ENCODE results near the gene GKN2.

The GKN2 gene

GRCh38 chr2:68992933-68993332 lies 40.2 kb upstream of the GKN2 start:
- POLR2A ChIA-PET, result interaction anchor here (1.3 kb wide), 1 partner anchor 11 kb away, joined by 4 read pairs; no protein-coding TSS in a partner anchor
- Histone ChIP-seq H3K27ac (ENCODE audit: extremely low read depth, low read depth, low read length) (no peak overlapping the region), H3K4me3 (ENCODE audit: low read depth, low read length) (no peak overlapping the region), H3K4me1 (ENCODE audit: control insufficient read depth, insufficient read depth, low read length) (no peaks in the 10 kb centered on the region), H3K9me3 (ENCODE audit: control insufficient read depth, insufficient read depth, low read depth, low read length) (no peaks in the 10 kb centered on the region), H3K36me3 (ENCODE audit: control insufficient read depth in 2 of 2, insufficient read depth in 1 of 2, low read length in 2 of 2) (no peaks in the 10 kb centered on the region)
- no peak for TF ChIP-seq ZNF211 (tag by site-specific recombination; IDR thresholded peaks at IDR 0.05; ENCODE audit: low read depth)
- no peak for TF ChIP-seq ZNF426 (tag by site-specific recombination; IDR thresholded peaks at IDR 0.05)
- no peak for TF ChIP-seq HOXC10 (CRISPR knock-in tag; IDR thresholded peaks at IDR 0.05)
- no peak for TF ChIP-seq ZBTB10 (tag by site-specific recombination; IDR thresholded peaks at IDR 0.05)
- TF ChIP-seq ZNF600 (tag by site-specific recombination; IDR thresholded peaks at IDR 0.05), result no peak
- no peak for TF ChIP-seq ZNF558 (tag by site-specific recombination; IDR thresholded peaks at IDR 0.05)
- TF ChIP-seq ZNF214 (tag by site-specific recombination; IDR thresholded peaks at IDR 0.05; ENCODE audit: borderline replicate concordance), result no peak
- TF ChIP-seq OSR2 (tag by site-specific recombination; IDR thresholded peaks at IDR 0.05), result no peak
- no peak for TF ChIP-seq ZNF132 (tag by site-specific recombination; IDR thresholded peaks at IDR 0.05; ENCODE audit: borderline replicate concordance)
- TF ChIP-seq ZNF555 (tag by site-specific recombination; conservative IDR thresholded peaks at IDR 0.05), result no peak
- no peak for TF ChIP-seq BCL11B (tag by site-specific recombination; IDR thresholded peaks at IDR 0.05; ENCODE audit: low read depth)
- TF ChIP-seq ZNF2 (tag by site-specific recombination; IDR thresholded peaks at IDR 0.05), result no peak
- TF ChIP-seq KLF9 (tag by site-specific recombination; IDR thresholded peaks at IDR 0.05; ENCODE audit: low read depth), result no peak
- TF ChIP-seq ZNF692 (tag by site-specific recombination; IDR thresholded peaks at IDR 0.05), result no peak
- TF ChIP-seq ZBTB26 (tag by site-specific recombination; optimal IDR thresholded peaks at IDR 0.05), result no peak
- TF ChIP-seq ZNF112 (tag by site-specific recombination; IDR thresholded peaks at IDR 0.05), result no peak
- no peak for TF ChIP-seq HIC1 (tag by site-specific recombination; IDR thresholded peaks at IDR 0.05)
- TF ChIP-seq ZNF626 (tag by site-specific recombination; IDR thresholded peaks at IDR 0.05), result no peak
- TF ChIP-seq ZNF140 (tag by site-specific recombination; IDR thresholded peaks at IDR 0.05), result no peak
- CTCF ChIA-PET, result no interaction called here

- H3K4me1 ChIP-seq (ENCODE audit: control insufficient read depth, insufficient read depth, low read length), result no peaks in the 10 kb centered on the region
- no peaks in the 10 kb centered on the region for H3K9me3 ChIP-seq (ENCODE audit: control insufficient read depth, insufficient read depth, low read depth, low read length)
- no peaks in the 10 kb centered on the region for H3K36me3 ChIP-seq (ENCODE audit: control insufficient read depth in 2 of 2, insufficient read depth in 1 of 2, low read length in 2 of 2)
- H3K4me3 ChIP-seq (ENCODE audit: low read depth, low read length), result no peak overlapping the region
- H3K27ac ChIP-seq (ENCODE audit: extremely low read depth, low read depth, low read length), result no peak overlapping the region
- ChIA-PET CTCF (no interaction called here), POLR2A (interaction anchor here (1.3 kb wide), 1 partner anchor 11 kb away, joined by 4 read pairs; no protein-coding TSS in a partner anchor)
- no peak for TF ChIP-seq ZNF549 (tag by site-specific recombination; IDR thresholded peaks at IDR 0.05)
- TF ChIP-seq ZBTB11 (tag by site-specific recombination; conservative IDR thresholded peaks at IDR 0.05; ENCODE audit: low read depth), result no peak
- no peak for TF ChIP-seq ZNF362 (tag by site-specific recombination; IDR thresholded peaks at IDR 0.05)
Measured at GRCh38 chr2:68992341-68992740, 39.6 kb upstream of the GKN2 start.
